DMS114 treated with DMSO at 0.1 percent for 48 hours (cell line): Measurements from ENCODE around the gene GBA2.

ENCODE experiments used
- DNase-seq: peaks from one replicate; lab custom pipeline; 2025; ENCODE audit not compliant: unreplicated experiment; lab: John Stamatoyannopoulos, UW

The GBA2 gene

GRCh38 chr9:35748858-35749514 lies at the start of gene GBA2, which contains the start of gene RGP1:
GBA2 (minus strand) TSS chr9:35749228; CDS start chr9:35748704, 524 bp downstream.
RGP1 (plus strand) TSS chr9:35749287; CDS start chr9:35749756, 469 bp downstream.
- DNase-seq, result peak; percentile 29

- DNase-seq, result no peak
These were observed 48.5 kb upstream of the GBA2 start for GRCh38 chr9:35797311-35798109.

DNA sequence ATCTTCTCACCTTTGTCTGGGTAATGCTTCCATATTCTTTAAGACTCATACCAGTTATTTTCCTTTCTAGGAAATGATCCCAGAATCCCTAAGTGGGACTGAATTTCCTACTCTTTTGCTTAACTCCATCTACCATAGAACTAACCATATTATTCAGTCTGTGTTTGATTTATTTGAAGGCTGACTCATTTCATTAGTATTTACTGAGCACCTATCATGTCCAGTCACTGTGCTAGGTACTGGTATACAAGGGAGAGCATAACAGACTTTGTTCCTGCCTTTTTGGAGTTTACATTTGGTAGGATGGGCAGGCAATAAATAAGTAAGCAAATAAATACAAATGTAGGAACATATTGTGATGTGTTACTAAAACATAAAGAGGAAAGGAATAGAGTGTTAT lies 46.7 kb upstream of the GBA2 start:
- no peak for DNase-seq

GRCh38 chr9:35793461-35793860 lies 44.4 kb upstream of the GBA2 start:
- DNase-seq, result no peak

GRCh38 chr9:35792826-35793225 lies 43.8 kb upstream of the GBA2 start:
- DNase-seq, result no peak

DNA sequence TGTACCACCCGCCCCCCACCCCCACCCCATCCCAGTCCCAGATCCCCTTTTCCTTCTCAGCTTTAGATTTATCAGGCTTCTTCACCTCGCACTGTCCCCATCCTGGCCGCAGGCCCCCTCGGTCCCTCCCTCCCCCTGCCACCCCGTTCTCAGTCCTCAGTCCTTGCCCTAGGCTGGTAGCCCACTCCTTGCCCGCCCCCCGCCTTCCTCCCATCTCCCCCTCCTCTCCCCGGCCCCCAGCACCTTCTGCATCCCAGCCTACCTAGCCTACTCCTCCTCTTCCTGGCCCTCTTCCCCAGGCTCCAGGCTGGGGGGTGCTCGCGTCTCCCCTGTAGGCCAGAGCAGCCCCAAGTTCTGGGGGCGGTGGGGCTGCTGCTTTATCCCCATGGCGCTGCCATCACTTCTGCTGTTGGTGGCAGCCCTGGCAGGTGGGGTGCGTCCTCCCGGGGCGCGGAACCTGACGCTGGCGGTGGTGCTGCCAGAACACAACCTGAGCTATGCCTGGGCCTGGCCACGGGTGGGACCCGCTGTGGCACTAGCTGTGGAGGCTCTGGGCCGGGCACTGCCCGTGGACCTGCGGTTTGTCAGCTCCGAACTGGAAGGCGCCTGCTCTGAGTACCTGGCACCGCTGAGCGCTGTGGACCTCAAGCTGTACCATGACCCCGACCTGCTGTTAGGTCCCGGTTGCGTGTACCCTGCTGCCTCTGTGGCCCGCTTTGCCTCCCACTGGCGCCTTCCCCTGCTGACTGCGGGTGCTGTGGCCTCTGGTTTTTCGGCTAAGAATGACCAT lies 43.2 kb upstream of the GBA2 start:
- no peak for DNase-seq

GRCh38 chr9:35791297-35791921 lies 42.4 kb upstream of the GBA2 start, which contains the start of gene NPR2:
NPR2 (plus strand) TSS chr9:35791591; CDS start chr9:35792409, 818 bp downstream.
- DNase-seq, result no peak

DNA sequence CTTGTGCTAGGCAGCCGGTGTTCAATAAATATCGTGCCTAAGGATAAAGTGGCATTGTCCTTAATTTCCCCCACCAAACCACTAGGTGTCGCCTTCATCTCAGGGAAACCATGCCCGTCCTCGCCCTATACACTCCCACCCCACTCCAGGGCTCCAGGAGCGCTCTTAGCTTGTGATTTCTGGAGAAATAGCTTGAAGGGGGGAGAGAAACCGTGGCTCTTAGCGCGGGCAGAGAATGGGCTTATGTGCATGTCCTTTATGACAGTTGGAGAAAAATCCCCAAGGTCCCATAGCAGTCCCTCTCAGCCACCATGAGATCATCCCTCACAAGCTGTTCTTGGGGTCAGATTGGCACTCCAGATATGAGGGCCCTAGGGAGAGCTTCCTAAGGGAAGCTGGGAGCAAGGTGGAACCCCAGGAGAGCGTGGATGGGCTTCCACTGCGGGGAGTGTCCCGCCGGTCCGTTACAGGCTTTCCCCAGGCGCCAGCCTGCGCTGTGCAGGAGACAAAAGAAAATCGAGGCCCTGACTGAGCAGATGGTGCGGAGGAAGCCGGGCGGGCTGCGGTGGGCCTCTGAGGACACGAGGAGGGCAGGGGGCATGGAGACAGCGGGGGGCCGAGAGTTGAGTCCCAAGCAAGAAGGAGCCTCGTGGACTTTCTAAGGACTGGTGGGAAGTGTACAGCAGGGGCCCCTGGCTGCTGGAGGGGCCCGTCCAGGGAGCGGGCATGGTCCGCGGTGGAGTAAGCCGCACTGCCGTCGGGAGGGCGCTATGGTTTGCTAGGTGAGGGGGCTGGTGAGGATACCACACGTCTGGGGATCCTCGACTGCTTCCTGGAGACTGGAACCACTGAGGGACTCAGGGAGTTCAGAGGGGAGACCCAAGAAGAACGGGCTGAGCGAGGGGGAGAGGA lies 41.6 kb upstream of the GBA2 start:
- DNase-seq, result peak; percentile 64

GRCh38 chr9:35790025-35790384 lies 41.0 kb upstream of the GBA2 start:
- no peak for DNase-seq

- no peak for DNase-seq
These were observed 40.5 kb upstream of the GBA2 start for GRCh38 chr9:35789541-35789940.

- no peak for DNase-seq
These were observed 34.4 kb upstream of the GBA2 start for GRCh38 chr9:35783418-35783817.

DNA sequence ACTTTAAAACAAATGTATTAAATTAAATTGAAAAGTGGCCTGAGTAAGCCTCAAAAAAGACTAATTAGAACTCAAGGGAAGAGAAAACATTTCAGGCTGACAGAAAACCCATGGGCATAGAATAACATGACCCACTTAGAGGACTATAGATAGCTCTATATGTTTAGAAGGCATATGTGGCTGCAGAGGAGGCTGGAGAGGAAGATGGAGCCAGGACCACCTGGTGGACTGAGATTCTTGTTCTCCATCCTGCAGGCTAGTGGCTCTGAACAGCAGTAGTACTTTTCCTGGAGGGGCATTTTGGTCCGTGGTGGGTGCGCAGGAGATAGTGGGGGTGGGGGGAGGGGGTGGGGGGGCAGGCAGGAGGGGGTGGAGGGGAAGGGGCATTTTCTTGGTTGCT lies 32.0 kb upstream of the GBA2 start:
- DNase-seq, result no peak

DNA sequence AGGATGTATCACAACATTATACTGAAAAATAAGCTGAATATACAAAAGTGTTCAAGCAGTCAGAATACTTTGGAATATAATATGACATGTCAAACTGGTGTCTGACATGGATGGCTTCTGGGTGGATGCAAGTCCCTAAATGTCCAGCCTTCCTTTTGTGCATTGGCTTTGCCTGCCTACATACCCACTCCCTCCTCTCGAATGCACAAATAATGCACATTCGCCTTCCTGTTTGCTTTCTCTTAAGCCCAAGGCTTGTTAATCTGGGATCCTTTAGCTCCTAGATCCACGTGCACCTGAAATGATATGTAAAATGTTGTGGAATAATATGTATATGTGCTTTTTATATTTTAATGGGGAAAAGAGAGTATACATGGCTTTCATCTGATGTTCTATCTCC lies 29.5 kb upstream of the GBA2 start:
- no peak for DNase-seq

- no peak for DNase-seq
These were observed 27.0 kb upstream of the GBA2 start for GRCh38 chr9:35776018-35776417.

- DNase-seq, result no peak
These were observed 26.0 kb upstream of the GBA2 start for GRCh38 chr9:35774907-35775635.

- DNase-seq, result no peak
These were observed 22.9 kb upstream of the GBA2 start for GRCh38 chr9:35771943-35772342.

DNA sequence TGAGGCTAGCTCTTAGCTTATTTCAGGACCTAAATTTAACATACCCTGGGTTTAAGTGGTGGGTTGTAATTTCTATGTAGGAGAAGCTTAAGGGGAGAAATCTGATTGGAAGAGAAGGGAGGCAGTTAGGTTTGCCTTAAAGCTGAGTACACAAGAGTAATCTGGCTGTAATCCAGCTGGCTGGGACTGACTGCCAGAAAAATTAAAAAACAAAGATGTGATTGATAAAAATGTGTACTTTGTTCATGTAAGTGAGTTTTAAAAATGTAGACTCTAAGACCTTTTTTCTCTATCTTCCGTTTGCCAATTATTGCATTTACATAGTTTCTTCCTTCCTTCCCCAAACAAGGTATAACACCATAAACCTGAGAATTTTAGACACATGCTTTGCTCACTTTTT lies 22.5 kb upstream of the GBA2 start:
- DNase-seq, result no peak

- no peak for DNase-seq
These were observed 22.0 kb upstream of the GBA2 start for GRCh38 chr9:35771075-35771433.

GRCh38 chr9:35769763-35770162 lies 20.7 kb upstream of the GBA2 start:
- no peak for DNase-seq

- DNase-seq, result no peak
These were observed 18.4 kb upstream of the GBA2 start for GRCh38 chr9:35767458-35767857.
